Aorta (tissue), 5 donors: ENCODE data around the gene TP63. TPM values are rescaled to one million over a fixed set of nuclear protein-coding genes. Genes with fewer than 3 reads are reported as not detected.

Experiments used
- ATAC-seq: fragments of 200-7000 bp; cut with Tn5 transposase; one replicate; pipeline ENCODE4 v1.9.1; 2022; ENCODE audit warnings: moderate library complexity; ENCODE audit not compliant: low FRiP score
- DNase-seq, 2 donors: peaks; one replicate each; pipeline ENCODE4 v3.0.0-alpha.2; 2020
- H3K27ac ChIP-seq, 2 donors: one replicate each; pipeline ENCODE4 v1.5.1; 2013; ENCODE audit warnings: low read length in 2 of 2, mild to moderate bottlenecking in 2 of 2, moderate library complexity in 2 of 2, control low read depth in 1 of 2, inconsistent platforms in 1 of 2, low read depth in 1 of 2
- H3K27me3 ChIP-seq, 2 donors: one replicate each; pipeline ENCODE4 v1.6.1; 2013; ENCODE audit warnings: control low read depth in 1 of 2, low read length in 1 of 2, mild to moderate bottlenecking in 1 of 2, moderate library complexity in 1 of 2; ENCODE audit not compliant: insufficient read depth in 2 of 2, control insufficient read depth in 1 of 2
- H3K36me3 ChIP-seq, 2 donors: one replicate each; pipeline ENCODE4 v1.6.1; 2013; ENCODE audit warnings: control low read depth in 1 of 2, low read length in 1 of 2, mild to moderate bottlenecking in 1 of 2; ENCODE audit not compliant: insufficient read depth in 2 of 2, control insufficient read depth in 1 of 2
- H3K4me1 ChIP-seq, 2 donors: one replicate each; pipeline ENCODE4 v1.6.1; 2013; ENCODE audit warnings: low read length in 2 of 2, control low read depth in 1 of 2, mild to moderate bottlenecking in 1 of 2, moderate library complexity in 1 of 2; ENCODE audit not compliant: insufficient read depth in 2 of 2, control insufficient read depth in 1 of 2
- H3K4me3 ChIP-seq, 2 donors: one replicate each; pipeline ENCODE4 v1.5.1; 2013; ENCODE audit warnings: low read length in 2 of 2, control low read depth in 1 of 2, mild to moderate bottlenecking in 1 of 2
- H3K9me3 ChIP-seq: one replicate; pipeline ENCODE4 v1.6.1; 2013; ENCODE audit warnings: mild to moderate bottlenecking, low read length; ENCODE audit not compliant: control insufficient read depth
- WGBS, 2 donors: extraction: QIAGEN DNeasy Blood & Tissue Kit; methylation state at CpG; one replicate each; pipeline ENCODE4 v1.1.7; 2013; 5-methylcytosine and 5-hydroxymethylcytosine counted together
- intact Hi-C, 2 donors: fragments of 100-400 bp; cut with DNase I; formaldehyde crosslinking; loops; one replicate each; pipeline versions ENCODE4 v1.14.2 to v1.15.0; 2022
- polyA plus RNA-seq, 2 donors: library from polyadenylated mRNA; stranded (reverse); fragments of 200-250 nt; gene quantifications; one replicate each; pipeline ENCODE4 v1.2.3, GENCODE V29; 2013
- total RNA-seq, 2 donors: library from RNA; stranded (reverse); fragmentation: NEBNext Ultra II Directional; extraction: Animal tissue kit (Norgen Biotek cat#: 25700); gene quantifications; one replicate each; pipeline ENCODE4 v1.2.1, GENCODE V29; 2021
- donor health status: healthy with polysubstance abuse.
- donor health status: Bipolar disorder and iron deficiency.
- donor health status: DM: no; HTN: no; CAD: no.
- donor health status: DM: no; HTN: no; CAD: no.
- donor health status: DM: yes; HTN: yes; CAD: no.

Gene TP63
- total and polyA plus RNA-seq, 4 donors: 0.03 to 0.72 (median 0.34) TPM

GRCh38 chr3:189842681-189843602, 211.8 kb downstream of the TP63 start:
- WGBS, 2 donors: 84 to 88% methylated on average over 19 of the region's 19 CpGs
- no peak overlapping the region for H3K27ac ChIP-seq

GRCh38 chr3:189845069-189845468, 213.9 kb downstream of the TP63 start:
- intact Hi-C loops: no loop called here
- no peaks in the 10 kb centered on the region for H3K4me1 ChIP-seq
- H3K4me3 ChIP-seq: no peak overlapping the region
- ATAC-seq (no peak), DNase-seq (no peak)
- no peak overlapping the region for H3K27ac ChIP-seq
- H3K36me3 ChIP-seq: no peaks in the 10 kb centered on the region
- no peaks in the 10 kb centered on the region for H3K27me3 ChIP-seq
- H3K9me3 ChIP-seq: no peaks in the 10 kb centered on the region
- 80 to 84% methylated on average over 3 of the region's 3 CpGs for WGBS, 2 donors

More at GRCh38 chr3:189842681-189843602, 211.8 kb downstream of the TP63 start:
- Histone ChIP-seq H3K36me3 (no peaks in the 10 kb centered on the region), H3K9me3 (no peaks in the 10 kb centered on the region), H3K4me3 (no peak overlapping the region), H3K27me3 (no peaks in the 10 kb centered on the region), H3K4me1 (no peaks in the 10 kb centered on the region)
- intact Hi-C loops: no loop called here
- peak; percentile 46 for ATAC-seq
- no peak for DNase-seq

GRCh38 chr3:189848395-189849040, 217.3 kb downstream of the TP63 start:
- Histone ChIP-seq H3K4me3 (no peak overlapping the region), H3K4me1 (no peaks in the 10 kb centered on the region), H3K36me3 (no peaks in the 10 kb centered on the region), H3K27me3 (no peaks in the 10 kb centered on the region), H3K27ac (no peak overlapping the region), H3K9me3 (no peaks in the 10 kb centered on the region)
- ATAC-seq (no peak), DNase-seq (no peak)
- WGBS, 2 donors: 18 to 31% methylated on average over 1 of the region's 1 CpG
- intact Hi-C loops: no loop called here

GRCh38 chr3:189849262-189849661, 218.1 kb downstream of the TP63 start:
- intact Hi-C loops: no loop called here
- ATAC-seq (no peak), DNase-seq (no peak)
- WGBS, 2 donors: 78 to 80% methylated on average over 2 of the region's 2 CpGs
- Histone ChIP-seq H3K4me1 (no peaks in the 10 kb centered on the region), H3K9me3 (no peaks in the 10 kb centered on the region), H3K27ac (no peak overlapping the region), H3K27me3 (no peaks in the 10 kb centered on the region), H3K4me3 (no peak overlapping the region), H3K36me3 (no peaks in the 10 kb centered on the region)

- 68 to 74% methylated on average over 4 of the region's 4 CpGs for WGBS, 2 donors
Measured at GRCh38 chr3:189851682-189852081, 220.5 kb downstream of the TP63 start.

GRCh38 chr3:189853906-189854305, 222.7 kb downstream of the TP63 start:
- H3K27ac ChIP-seq: no peak overlapping the region
- intact Hi-C loops: no loop called here
- DNase-seq (no peak), ATAC-seq (no peak)
- H3K27me3 ChIP-seq: no peaks in the 10 kb centered on the region
- H3K36me3 ChIP-seq: no peaks in the 10 kb centered on the region
- H3K4me3 ChIP-seq: no peak overlapping the region
- H3K9me3 ChIP-seq: no peaks in the 10 kb centered on the region
- 96 to 97% methylated on average over 3 of the region's 3 CpGs for WGBS, 2 donors
- H3K4me1 ChIP-seq: no peaks in the 10 kb centered on the region

More at GRCh38 chr3:189851682-189852081, 220.5 kb downstream of the TP63 start:
- H3K27me3 ChIP-seq: no peaks in the 10 kb centered on the region
- H3K36me3 ChIP-seq: no peaks in the 10 kb centered on the region
- DNase-seq: no peak
- no peak for ATAC-seq
- intact Hi-C loops: no loop called here
- no peak overlapping the region for H3K4me3 ChIP-seq
- H3K27ac ChIP-seq: no peak overlapping the region
- no peaks in the 10 kb centered on the region for H3K4me1 ChIP-seq
- no peaks in the 10 kb centered on the region for H3K9me3 ChIP-seq

- H3K9me3 ChIP-seq: no peaks in the 10 kb centered on the region
- no peak overlapping the region for H3K27ac ChIP-seq
- no peaks in the 10 kb centered on the region for H3K27me3 ChIP-seq
- DNase-seq (no peak), ATAC-seq (no peak)
- H3K4me3 ChIP-seq: no peak overlapping the region
- intact Hi-C loops: no loop called here
- no peaks in the 10 kb centered on the region for H3K36me3 ChIP-seq
- H3K4me1 ChIP-seq: no peaks in the 10 kb centered on the region
- WGBS, 2 donors: 87 to 89% methylated on average over 4 of the region's 4 CpGs
Measured at GRCh38 chr3:189860296-189860695, 229.1 kb downstream of the TP63 start.

- Histone ChIP-seq H3K9me3 (no peaks in the 10 kb centered on the region), H3K27me3 (no peaks in the 10 kb centered on the region), H3K4me1 (no peaks in the 10 kb centered on the region), H3K36me3 (no peaks in the 10 kb centered on the region), H3K4me3 (no peak overlapping the region), H3K27ac (no peak overlapping the region)
- WGBS, 2 donors: 76 to 77% methylated on average over 9 of the region's 9 CpGs
- ATAC-seq (no peak), DNase-seq (no peak)
- intact Hi-C loops: no loop called here
Measured at GRCh38 chr3:189862385-189862998, 231.3 kb downstream of the TP63 start.
